ENCODE data around the gene ISX. TPM values are rescaled to one million over a fixed set of nuclear protein-coding genes. Genes with fewer than 3 reads are reported as not detected.

Gene ISX
- total and polyA plus RNA-seq, 2 of the 13 experiments (the other 11 are each of a cell fraction or from before 2014, with no cell fraction given), result 1.4 to 1.8 TPM

GRCh38 chr22:35116269-35116668 is 50.3 kb downstream of the ISX start:
- BruUV-seq (replicated peaks), result no TSS peak
- FAIRE-seq (no peak), ATAC-seq (no peak), DNase-seq (ENCODE audit: low spot score) (no peak)
- TF ChIP-seq ZNF768 (CRISPR knock-in tag; IDR thresholded peaks at IDR 0.05) (peak; percentile 55; the same call in 1 of the 2 replicates), SRSF1 (optimal IDR thresholded peaks at IDR 0.05; ENCODE audit: low read depth, low read length) (no peak)
- intact Hi-C loops (cut with micrococcal nuclease; ENCODE audit: unreplicated experiment), result no loop called here
- Histone ChIP-seq H3K36me3 (replicated peaks in 1 of 2; ENCODE audit: control insufficient read depth in 1 of 2, insufficient read depth in 2 of 2, low read length in 2 of 2) (no peaks in the 10 kb centered on the region), H3K4me1 (ENCODE audit: insufficient read depth, low read length) (peaks cover 16% of the 10 kb centered on the region), H3K4me2 (ENCODE audit: low read depth, low read length) (no peak overlapping the region), H3K9me3 (ENCODE audit: low read length) (no peaks in the 10 kb centered on the region), H3K9ac (ENCODE audit: insufficient read depth, low read depth, low read length) (no peak overlapping the region), H3K79me2 (ENCODE audit: insufficient read depth, low read length) (no peaks in the 10 kb centered on the region), H3K27ac (ENCODE audit: extremely low read length, insufficient read depth, low read length) (no peak overlapping the region), H3K27me3 (ENCODE audit: control insufficient read depth in 1 of 2, insufficient read depth in 2 of 2, low read length in 2 of 2) (no peaks in the 10 kb centered on the region; a peak in 1 of 5 replicates), H2AFZ (ENCODE audit: low read length) (no peak overlapping the region), H3K4me3 (replicated peaks in 1 of 3; ENCODE audit: insufficient read depth in 1 of 3, low read depth in 2 of 3, low read length in 3 of 3) (no peak overlapping the region), H4K20me1 (ENCODE audit: insufficient read depth, low read length) (no peaks in the 10 kb centered on the region; the same call in 1 of the 2 replicates)
- in situ Hi-C loops (cut with HindIII; ENCODE audit: extremely low pct_ligation_motif_present, low pct_unique_long_range_greater_than_20kb), result no loop called here
- POLR2A ChIA-PET, result no interaction called here
- CTCF ChIA-PET (ENCODE audit: low intra/inter-chr PET ratio, low total read pairs), result no interaction called here
- 24% methylated on average over 4 of the region's 7 CpGs for WGBS (ENCODE audit: low lambda C conversion rate)

- Histone ChIP-seq H3K4me3 (replicated peaks in 1 of 3; ENCODE audit: insufficient read depth in 1 of 3, low read depth in 2 of 3, low read length in 3 of 3) (no peak overlapping the region), H2AFZ (ENCODE audit: low read length) (no peak overlapping the region), H3K9ac (ENCODE audit: insufficient read depth, low read depth, low read length) (no peak overlapping the region), H3K27me3 (ENCODE audit: control insufficient read depth in 1 of 2, insufficient read depth in 2 of 2, low read length in 2 of 2) (no peaks in the 10 kb centered on the region; a peak in 1 of 5 replicates), H3K36me3 (replicated peaks in 1 of 2; ENCODE audit: control insufficient read depth in 1 of 2, insufficient read depth in 2 of 2, low read length in 2 of 2) (no peaks in the 10 kb centered on the region), H4K20me1 (ENCODE audit: insufficient read depth, low read length) (no peaks in the 10 kb centered on the region; the same call in 1 of the 2 replicates), H3K79me2 (ENCODE audit: insufficient read depth, low read length) (no peaks in the 10 kb centered on the region), H3K4me1 (ENCODE audit: insufficient read depth, low read length) (peaks cover 16% of the 10 kb centered on the region), H3K4me2 (ENCODE audit: low read depth, low read length) (no peak overlapping the region), H3K27ac (ENCODE audit: extremely low read length, insufficient read depth, low read length) (no peak overlapping the region), H3K9me3 (ENCODE audit: low read length) (no peaks in the 10 kb centered on the region)
- ChIA-PET POLR2A (no interaction called here), CTCF (ENCODE audit: low intra/inter-chr PET ratio, low total read pairs) (no interaction called here)
- FAIRE-seq (no peak), DNase-seq (ENCODE audit: low spot score) (no peak), ATAC-seq (no peak; the same call in 2 of the 3 replicates)
- in situ Hi-C loops (cut with HindIII; ENCODE audit: extremely low pct_ligation_motif_present, low pct_unique_long_range_greater_than_20kb) (no loop called here), intact Hi-C loops (cut with micrococcal nuclease; ENCODE audit: unreplicated experiment) (no loop called here)
- 56% methylated on average over 5 of the region's 9 CpGs for WGBS (ENCODE audit: low lambda C conversion rate)
- BruUV-seq (replicated peaks), result no TSS peak
- TF ChIP-seq ZNF576 (CRISPR knock-in tag; IDR thresholded peaks at IDR 0.05), result no peak
- no peak for TF ChIP-seq ETV5 (CRISPR knock-in tag; IDR thresholded peaks at IDR 0.05; ENCODE audit: borderline replicate concordance)
- no peak for TF ChIP-seq FOXA1 (IDR thresholded peaks at IDR 0.05)
- TF ChIP-seq FOXA1 (CRISPR knock-in tag; IDR thresholded peaks at IDR 0.05), result no peak
- no peak for TF ChIP-seq NFATC3 (CRISPR knock-in tag; IDR thresholded peaks at IDR 0.05)
- TF ChIP-seq ZNF614 (CRISPR knock-in tag; IDR thresholded peaks at IDR 0.05; ENCODE audit: borderline replicate concordance), result no peak
- TF ChIP-seq ZNF580 (CRISPR knock-in tag; IDR thresholded peaks at IDR 0.05; ENCODE audit: borderline replicate concordance, low read depth), result no peak
- no peak for TF ChIP-seq ZNF275 (CRISPR knock-in tag; IDR thresholded peaks at IDR 0.05; ENCODE audit: borderline replicate concordance)
- no peak for TF ChIP-seq SCMH1 (CRISPR knock-in tag; IDR thresholded peaks at IDR 0.05; ENCODE audit: borderline replicate concordance)
- TF ChIP-seq PRMT3 (CRISPR knock-in tag; IDR thresholded peaks at IDR 0.05; ENCODE audit: borderline replicate concordance, low read depth), result no peak
- no peak for TF ChIP-seq MXD1 (CRISPR knock-in tag; IDR thresholded peaks at IDR 0.05)
- TF ChIP-seq JDP2 (CRISPR knock-in tag; IDR thresholded peaks at IDR 0.05; ENCODE audit: borderline replicate concordance), result no peak
Observed at GRCh38 chr22:35116817-35117216, 50.9 kb downstream of the ISX start.
